H9 (cell line): ENCODE results near the gene QDPR. TPM values are rescaled to one million over a fixed set of nuclear protein-coding genes. Genes with fewer than 3 reads are reported as not detected.

Experiments
- DNase-seq: peaks from one replicate; pipeline ENCODE4 v3.0.0-alpha.2; 2017
- H2AFZ ChIP-seq: one replicate; pipeline ENCODE4 v1.6.1; 2013; ENCODE audit warnings: mild to moderate bottlenecking, low read length, control low read depth, moderate library complexity
- H2AK5ac ChIP-seq: 2 replicates; pipeline ENCODE4 v1.6.1; 2013; ENCODE audit warnings: low read length, control low read depth, mixed read lengths; ENCODE audit not compliant: insufficient read length
- H2BK120ac ChIP-seq: one replicate; pipeline ENCODE4 v1.6.1; 2013; ENCODE audit warnings: low read depth, mild to moderate bottlenecking, low read length, control low read depth, inconsistent platforms; ENCODE audit not compliant: poor library complexity, severe bottlenecking
- H2BK12ac ChIP-seq: 2 replicates; pipeline ENCODE4 v1.6.1; 2013; ENCODE audit warnings: low read length, control low read depth, mixed read lengths, low read depth; ENCODE audit not compliant: insufficient read length
- H2BK15ac ChIP-seq: 2 replicates; pipeline ENCODE4 v1.6.1; 2013; ENCODE audit warnings: low read depth, low read length, control low read depth
- H2BK20ac ChIP-seq: one replicate; pipeline ENCODE4 v1.6.1; 2013; ENCODE audit warnings: low read depth, mild to moderate bottlenecking, low read length, control low read depth, inconsistent platforms; ENCODE audit not compliant: poor library complexity, severe bottlenecking
- H2BK5ac ChIP-seq: 2 replicates; pipeline ENCODE4 v1.6.1; 2013; ENCODE audit warnings: low read length, control low read depth, mixed read lengths; ENCODE audit not compliant: insufficient read length
- H3K14ac ChIP-seq: 2 replicates; pipeline ENCODE4 v1.6.1; 2013; ENCODE audit warnings: low read length, control low read depth; ENCODE audit not compliant: insufficient read depth
- H3K18ac ChIP-seq: 2 replicates; pipeline ENCODE4 v1.6.1; 2013; ENCODE audit warnings: low read depth, mild to moderate bottlenecking, mixed read lengths, low read length, control low read depth; ENCODE audit not compliant: insufficient read length
- H3K23ac ChIP-seq: 2 replicates; pipeline ENCODE4 v1.6.1; 2013; ENCODE audit warnings: low read length, control low read depth, mixed read lengths, low read depth; ENCODE audit not compliant: insufficient read length
- H3K23me2 ChIP-seq: 2 replicates; pipeline ENCODE4 v1.6.1; 2013; ENCODE audit warnings: low read depth, mild to moderate bottlenecking, mixed read lengths, low read length, control low read depth; ENCODE audit not compliant: insufficient read length, poor library complexity, severe bottlenecking
- H3K27ac ChIP-seq: 2 replicates; pipeline ENCODE4 v1.5.1; 2013; ENCODE audit warnings: low read length, control low read depth, mixed read lengths, low read depth; ENCODE audit not compliant: insufficient read length
- H3K27me3 ChIP-seq: 2 replicates; pipeline ENCODE4 v1.6.1; 2013; ENCODE audit warnings: low read length, control low read depth, inconsistent platforms; ENCODE audit not compliant: insufficient read depth
- H3K4ac ChIP-seq: 2 replicates; pipeline ENCODE4 v1.6.1; 2013; ENCODE audit warnings: low read depth, mild to moderate bottlenecking, control low read depth, inconsistent platforms, low read length, moderate library complexity
- H3K4me1 ChIP-seq: 2 replicates; pipeline ENCODE4 v1.6.1; 2013; ENCODE audit warnings: low read length, control low read depth, inconsistent platforms; ENCODE audit not compliant: insufficient read depth
- H3K4me2 ChIP-seq: 2 replicates; pipeline ENCODE4 v1.6.1; 2013; ENCODE audit warnings: low read length, control low read depth, mixed read lengths; ENCODE audit not compliant: insufficient read length, insufficient read depth
- H3K56ac ChIP-seq: 2 replicates; pipeline ENCODE4 v1.6.1; 2013; ENCODE audit warnings: low read depth, mild to moderate bottlenecking, mixed read lengths, low read length, control low read depth; ENCODE audit not compliant: insufficient read length
- H3K79me1 ChIP-seq: 2 replicates; pipeline ENCODE4 v1.6.1; 2013; ENCODE audit warnings: low read depth, mild to moderate bottlenecking, moderate library complexity, low read length, control low read depth, inconsistent platforms; ENCODE audit not compliant: insufficient read depth, poor library complexity, severe bottlenecking
- H3K79me2 ChIP-seq: 2 replicates; pipeline ENCODE4 v1.6.1; 2013; ENCODE audit warnings: low read length, control low read depth, inconsistent platforms; ENCODE audit not compliant: insufficient read depth
- H3K9ac ChIP-seq: 2 replicates; pipeline ENCODE4 v1.6.1; 2013; ENCODE audit warnings: low read length, control low read depth, mixed read lengths; ENCODE audit not compliant: insufficient read length; ENCODE audit errors: extremely low read depth
- H3K9me3 ChIP-seq: one replicate; pipeline ENCODE4 v1.6.1; 2013; ENCODE audit warnings: low read depth, low read length, inconsistent platforms; ENCODE audit not compliant: control insufficient read depth
- H3T11ph ChIP-seq: one replicate; pipeline ENCODE4 v1.6.1; 2013; ENCODE audit warnings: mild to moderate bottlenecking, low read length, control low read depth, inconsistent platforms
- H4K20me1 ChIP-seq: one replicate; pipeline ENCODE4 v1.6.1; 2013; ENCODE audit not compliant: control insufficient read depth, insufficient read length, insufficient read depth
- H4K5ac ChIP-seq: 2 replicates; pipeline ENCODE4 v1.6.1; 2013; ENCODE audit warnings: low read depth, mild to moderate bottlenecking, mixed read lengths, low read length, control low read depth; ENCODE audit not compliant: insufficient read length
- H4K8ac ChIP-seq: replicated peaks from 2 replicates; pipeline ENCODE4 v1.6.1; 2013; ENCODE audit warnings: low read length, control low read depth, mixed read lengths, low read depth; ENCODE audit not compliant: insufficient read length
- H4K91ac ChIP-seq: 2 replicates; pipeline ENCODE4 v1.6.1; 2013; ENCODE audit warnings: low read depth, mild to moderate bottlenecking, moderate library complexity, mixed read lengths, low read length, control low read depth; ENCODE audit not compliant: insufficient read length
- H3K27ac Mint-ChIP-seq, 3 experiments: 2 replicates in 2 of 3; 3 replicates in 1 of 3; pipeline ENCODE4 v1.8.0; 2020 to 2021; ENCODE audit warnings: mixed read lengths in 3 of 3, mild to moderate bottlenecking in 1 of 3, moderate library complexity in 1 of 3
- H3K27me3 Mint-ChIP-seq: 2 replicates; pipeline ENCODE4 v1.8.0; 2021; ENCODE audit warnings: low read depth, mild to moderate bottlenecking, moderate library complexity, mixed read lengths
- H3K36me3 Mint-ChIP-seq, 3 experiments: 2 replicates in 2 of 3; 3 replicates in 1 of 3; pipeline ENCODE4 v1.8.0; 2020 to 2021; ENCODE audit warnings: low read depth in 3 of 3, mixed read lengths in 3 of 3; ENCODE audit not compliant: insufficient read depth in 1 of 3
- H3K4me1 Mint-ChIP-seq, 2 experiments: 2 replicates each; pipeline ENCODE4 v1.8.0; 2020; ENCODE audit warnings: mixed read lengths in 2 of 2
- H3K4me3 Mint-ChIP-seq, 2 experiments: 2 replicates in 1 of 2; 3 replicates in 1 of 2; pipeline ENCODE4 v1.8.0; 2020 to 2021; ENCODE audit warnings: mild to moderate bottlenecking in 2 of 2, mixed read lengths in 2 of 2, moderate library complexity in 1 of 2
- H3K9me3 Mint-ChIP-seq, 2 experiments: 2 replicates in 1 of 2; 3 replicates in 1 of 2; pipeline ENCODE4 v1.8.0; 2020; ENCODE audit warnings: mild to moderate bottlenecking in 2 of 2, mixed read lengths in 2 of 2, moderate library complexity in 1 of 2
- CTCF ChIP-seq: fragments of 200-600 bp; sonication (generic); conservative IDR thresholded peaks from 3 replicates; pipeline ENCODE4 v1.8.0; 2021; ENCODE audit warnings: antibody characterized with exemption, mild to moderate bottlenecking
- WGBS: extraction: QIAGEN DNeasy Blood & Tissue Kit; methylation state at CpG from one replicate; pipeline ENCODE4 v1.1.7; 2013; ENCODE audit warnings: missing lambda C conversion rate, low lambda C conversion rate, mixed read lengths; ENCODE audit not compliant: insufficient read length; ENCODE audit errors: extremely low coverage; 5-methylcytosine and 5-hydroxymethylcytosine counted together
- total RNA-seq: library from RNA; stranded (reverse); gene quantifications from 2 replicates; pipeline ENCODE4 v1.2.1, GENCODE V29; 2021

The QDPR gene
- total RNA-seq, 1 experiment from 2014 or later, result 23.5 TPM

- Histone ChIP-seq H3K56ac (no peak overlapping the region), H3K27me3 (no peaks in the 10 kb centered on the region), H3K9ac (no peak overlapping the region), H2BK120ac (no peak overlapping the region), H3K4ac (no peak overlapping the region), H3K4me2 (no peak overlapping the region), H2BK12ac (no peak overlapping the region), H4K20me1 (no peaks in the 10 kb centered on the region), H3K4me1 (no peaks in the 10 kb centered on the region), H4K5ac (no peak overlapping the region), H2BK5ac (no peak overlapping the region), H3K23ac (no peak overlapping the region), H3K18ac (no peak overlapping the region), H3K79me1 (no peaks in the 10 kb centered on the region), H3K27ac (no peak overlapping the region), H3T11ph (no peak overlapping the region), H3K23me2 (no peaks in the 10 kb centered on the region), H3K79me2 (no peaks in the 10 kb centered on the region), H2BK15ac (no peak overlapping the region), H3K14ac (no peak overlapping the region), H2BK20ac (no peak overlapping the region), H4K91ac (no peak overlapping the region), H3K9me3 (no peaks in the 10 kb centered on the region), H2AK5ac (no peak overlapping the region), H2AFZ (no peak overlapping the region), H4K8ac (no peak overlapping the region)
- no peaks in the 10 kb centered on the region for H3K4me1 Mint-ChIP-seq
- WGBS, result no CpG with 5 or more reads among the region's 4 CpGs
- no peaks in the 10 kb centered on the region for H3K9me3 Mint-ChIP-seq
- no peak overlapping the region for H3K27ac Mint-ChIP-seq
- peaks cover 11% of the 10 kb centered on the region for H3K27me3 Mint-ChIP-seq
- H3K36me3 Mint-ChIP-seq, result no peaks in the 10 kb centered on the region
- no peak overlapping the region for H3K4me3 Mint-ChIP-seq
- no peak for TF ChIP-seq CTCF
- DNase-seq, result no peak
These were observed 23.4 kb upstream of the QDPR start for GRCh38 chr4:17535242-17535641.
